ENCODE data around the gene ABCA12. TPM values are rescaled to one million over a fixed set of nuclear protein-coding genes. Genes with fewer than 3 reads are reported as not detected.

Gene ABCA12
- total and polyA plus RNA-seq, 8 donors = 0.03 to 0.58 (median 0.15) TPM

GRCh38 chr2:215036314-215036713, 102.1 kb downstream of the ABCA12 start:
- no peaks in the 10 kb centered on the region for H3K9me3 ChIP-seq
- no peak overlapping the region for H3K27ac ChIP-seq
- intact Hi-C loops (cut with DNase I) = no loop called here
- no peaks in the 10 kb centered on the region for H3K27me3 ChIP-seq
- H3K36me3 ChIP-seq = no peaks in the 10 kb centered on the region
- H3K4me3 ChIP-seq = no peak overlapping the region
- no peaks in the 10 kb centered on the region for H3K4me1 ChIP-seq
- TF ChIP-seq, protein P1, sequence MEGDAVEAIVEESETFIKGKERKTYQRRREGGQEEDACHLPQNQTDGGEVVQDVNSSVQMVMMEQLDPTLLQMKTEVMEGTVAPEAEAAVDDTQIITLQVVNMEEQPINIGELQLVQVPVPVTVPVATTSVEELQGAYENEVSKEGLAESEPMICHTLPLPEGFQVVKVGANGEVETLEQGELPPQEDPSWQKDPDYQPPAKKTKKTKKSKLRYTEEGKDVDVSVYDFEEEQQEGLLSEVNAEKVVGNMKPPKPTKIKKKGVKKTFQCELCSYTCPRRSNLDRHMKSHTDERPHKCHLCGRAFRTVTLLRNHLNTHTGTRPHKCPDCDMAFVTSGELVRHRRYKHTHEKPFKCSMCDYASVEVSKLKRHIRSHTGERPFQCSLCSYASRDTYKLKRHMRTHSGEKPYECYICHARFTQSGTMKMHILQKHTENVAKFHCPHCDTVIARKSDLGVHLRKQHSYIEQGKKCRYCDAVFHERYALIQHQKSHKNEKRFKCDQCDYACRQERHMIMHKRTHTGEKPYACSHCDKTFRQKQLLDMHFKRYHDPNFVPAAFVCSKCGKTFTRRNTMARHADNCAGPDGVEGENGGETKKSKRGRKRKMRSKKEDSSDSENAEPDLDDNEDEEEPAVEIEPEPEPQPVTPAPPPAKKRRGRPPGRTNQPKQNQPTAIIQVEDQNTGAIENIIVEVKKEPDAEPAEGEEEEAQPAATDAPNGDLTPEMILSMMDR (IDR thresholded peaks at IDR 0.05) = no peak
- no peak for DNase-seq
- no peak for ATAC-seq

DNA sequence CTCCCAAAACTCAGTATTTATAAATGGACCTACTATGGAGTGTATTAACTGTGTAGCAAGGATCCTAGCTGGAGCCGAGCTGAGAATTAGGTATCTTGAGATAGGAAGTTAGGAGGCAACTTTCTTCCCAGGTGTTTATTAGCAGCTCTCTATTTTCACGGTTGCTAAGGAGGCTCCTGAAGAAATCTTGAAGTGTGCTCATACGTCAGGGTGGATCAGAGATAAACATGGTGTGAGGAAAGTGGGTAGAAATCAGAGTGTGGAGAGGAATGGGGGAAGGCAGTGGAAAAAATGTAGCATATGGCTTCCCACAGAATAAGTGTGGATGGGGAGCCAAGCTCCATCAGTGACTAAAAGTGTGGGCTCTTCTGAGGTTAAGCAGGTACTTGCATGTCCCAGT, 104.3 kb downstream of the ABCA12 start:
- Histone ChIP-seq H3K27ac (no peak overlapping the region), H3K27me3 (no peaks in the 10 kb centered on the region), H3K36me3 (no peaks in the 10 kb centered on the region), H3K4me3 (no peak overlapping the region), H3K9me3 (no peaks in the 10 kb centered on the region), H3K4me1 (no peaks in the 10 kb centered on the region)
- peak in 1 of 4 donors; percentile 0 for DNase-seq
- intact Hi-C loops (cut with DNase I) = no loop called here
- ATAC-seq = peak; percentile 73
- TF ChIP-seq, protein P1 (IDR thresholded peaks at IDR 0.05) = no peak

DNA sequence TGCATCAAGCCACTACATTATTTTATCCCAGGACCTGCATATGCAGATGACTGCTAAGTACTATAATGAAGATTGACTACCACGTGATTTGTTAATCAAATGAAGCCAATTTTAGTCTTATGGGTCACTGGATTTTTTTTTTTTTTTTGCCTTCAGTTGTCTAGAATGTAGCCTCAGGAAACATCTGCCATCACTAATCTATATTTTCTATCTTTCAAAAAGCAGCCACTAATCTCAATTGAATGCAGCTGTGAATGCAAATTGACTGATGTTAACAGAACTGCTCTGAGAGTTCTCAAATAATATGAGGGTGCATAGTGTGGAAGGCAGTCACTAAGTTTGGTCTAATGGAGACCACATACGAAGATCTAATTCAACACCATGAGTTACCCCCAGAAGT, 106.3 kb downstream of the ABCA12 start:
- TF ChIP-seq, protein P1 (IDR thresholded peaks at IDR 0.05) = no peak
- ATAC-seq = no peak
- DNase-seq = no peak
- H3K27ac ChIP-seq = no peak overlapping the region
- H3K4me3 ChIP-seq = no peak overlapping the region
- no peaks in the 10 kb centered on the region for H3K27me3 ChIP-seq
- no peaks in the 10 kb centered on the region for H3K9me3 ChIP-seq
- intact Hi-C loops (cut with DNase I) = no loop called here
- no peaks in the 10 kb centered on the region for H3K36me3 ChIP-seq
- H3K4me1 ChIP-seq = no peaks in the 10 kb centered on the region

DNA sequence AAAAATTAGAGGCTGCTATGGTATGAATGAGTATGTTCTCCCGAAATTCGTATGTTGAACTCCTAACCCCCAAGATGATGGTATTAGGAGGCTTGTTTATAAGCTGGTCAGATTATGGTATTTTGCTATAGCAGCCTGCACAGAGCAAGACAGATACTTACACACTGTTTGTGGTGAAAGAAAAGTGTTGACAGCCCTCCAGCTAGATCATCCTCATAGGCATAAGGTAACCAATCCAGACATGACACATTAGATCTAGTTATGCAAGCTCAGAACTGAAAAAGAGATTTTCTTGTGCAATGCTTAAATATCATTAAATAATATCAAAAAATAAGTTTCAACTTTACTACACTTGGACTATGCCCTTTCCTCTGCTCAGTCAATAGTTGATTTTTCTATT, 107.1 kb downstream of the ABCA12 start:
- H3K36me3 ChIP-seq = no peaks in the 10 kb centered on the region
- TF ChIP-seq, protein P1 (IDR thresholded peaks at IDR 0.05) = no peak
- intact Hi-C loops (cut with DNase I) = no loop called here
- H3K9me3 ChIP-seq = no peaks in the 10 kb centered on the region
- ATAC-seq = no peak
- no peaks in the 10 kb centered on the region for H3K4me1 ChIP-seq
- no peak overlapping the region for H3K4me3 ChIP-seq
- DNase-seq = no peak
- H3K27ac ChIP-seq = no peak overlapping the region
- no peaks in the 10 kb centered on the region for H3K27me3 ChIP-seq

DNA sequence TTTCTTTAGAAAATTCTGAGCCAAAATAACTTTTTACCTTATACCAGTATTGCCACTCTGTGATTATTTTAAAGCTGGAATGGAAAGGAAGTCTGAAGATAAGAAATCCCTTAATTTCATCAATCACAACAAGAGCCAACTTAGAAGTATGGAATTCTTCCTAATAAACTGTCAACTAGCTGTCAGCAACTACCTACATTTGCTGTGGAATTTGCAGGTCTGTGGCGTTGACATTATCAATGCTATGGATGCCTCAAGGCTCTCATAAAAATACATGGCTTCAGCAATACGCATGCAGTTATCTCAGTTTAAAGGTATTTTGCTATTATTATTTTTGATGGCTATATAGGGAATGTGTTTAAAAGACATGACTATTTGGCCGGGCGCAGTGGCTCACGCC, 108.5 kb downstream of the ABCA12 start:
- TF ChIP-seq, protein P1 (IDR thresholded peaks at IDR 0.05) = no peak
- intact Hi-C loops (cut with DNase I) = no loop called here

More for the DNA sequence above, 108.5 kb downstream of the ABCA12 start:
- ATAC-seq (no peak), DNase-seq (no peak)
- no peaks in the 10 kb centered on the region for H3K4me1 ChIP-seq
- no peak overlapping the region for H3K4me3 ChIP-seq
- no peak overlapping the region for H3K27ac ChIP-seq
- H3K36me3 ChIP-seq = no peaks in the 10 kb centered on the region
- H3K9me3 ChIP-seq = no peaks in the 10 kb centered on the region
- H3K27me3 ChIP-seq = no peaks in the 10 kb centered on the region

Data from left lung (tissue), 10 donors.